KMS-11 (cell line): ENCODE data around the gene MYT1.

Source experiments
- H2AFZ ChIP-seq: fragments of 200-600 bp; sonication (generic); 2 replicates; pipeline ENCODE4 v1.6.1; 2016; ENCODE audit warnings: antibody characterized with exemption, mixed run types, low read depth
- H3K27ac ChIP-seq: fragments of 200-600 bp; sonication (generic); 2 replicates; pipeline ENCODE4 v1.6.1; 2016; ENCODE audit warnings: mild to moderate bottlenecking, mixed run types
- H3K27me3 ChIP-seq: fragments of 200-600 bp; sonication (generic); 2 replicates; pipeline ENCODE4 v1.6.1; 2017; ENCODE audit warnings: mild to moderate bottlenecking, low read depth, mixed run types, moderate library complexity; ENCODE audit not compliant: insufficient read depth
- H3K36me3 ChIP-seq: fragments of 200-600 bp; sonication (generic); 2 replicates; pipeline ENCODE4 v1.6.1; 2017; ENCODE audit warnings: mild to moderate bottlenecking, mixed run types; ENCODE audit not compliant: insufficient read depth
- H3K4me1 ChIP-seq: fragments of 200-600 bp; sonication (generic); 2 replicates; pipeline ENCODE4 v1.6.1; 2016; ENCODE audit warnings: mild to moderate bottlenecking, low read depth, mixed run types; ENCODE audit not compliant: poor library complexity, severe bottlenecking
- H3K4me2 ChIP-seq: fragments of 200-600 bp; sonication (generic); 2 replicates; pipeline ENCODE4 v1.7.0; 2016; ENCODE audit warnings: mild to moderate bottlenecking, mixed run types
- H3K4me3 ChIP-seq: fragments of 200-600 bp; sonication (generic); IDR thresholded peaks from 2 replicates; pipeline ENCODE4 v1.6.1; 2017; ENCODE audit warnings: low read depth, low read length, mixed read lengths; ENCODE audit not compliant: insufficient read depth
- H3K79me2 ChIP-seq: fragments of 200-600 bp; sonication (generic); 2 replicates; pipeline ENCODE4 v1.6.1; 2016; ENCODE audit warnings: low read depth, mixed run types; ENCODE audit not compliant: insufficient read depth
- H3K9ac ChIP-seq: fragments of 200-600 bp; sonication (generic); 2 replicates; pipeline ENCODE4 v1.6.1; 2016; ENCODE audit warnings: mild to moderate bottlenecking, mixed run types
- H4K20me1 ChIP-seq: fragments of 200-600 bp; sonication (generic); 2 replicates; pipeline ENCODE4 v1.6.1; 2016; ENCODE audit warnings: mild to moderate bottlenecking, mixed run types; ENCODE audit not compliant: insufficient read depth
- TF ChIP-seq, protein P1 (sequence below): fragments of 200-600 bp; sonication (generic); conservative IDR thresholded peaks from 2 replicates; pipeline ENCODE4 v1.6.1; 2017; ENCODE audit warnings: low read depth, mild to moderate bottlenecking, antibody characterized with exemption, low read length, moderate library complexity, mixed read lengths

The MYT1 gene

DNA sequence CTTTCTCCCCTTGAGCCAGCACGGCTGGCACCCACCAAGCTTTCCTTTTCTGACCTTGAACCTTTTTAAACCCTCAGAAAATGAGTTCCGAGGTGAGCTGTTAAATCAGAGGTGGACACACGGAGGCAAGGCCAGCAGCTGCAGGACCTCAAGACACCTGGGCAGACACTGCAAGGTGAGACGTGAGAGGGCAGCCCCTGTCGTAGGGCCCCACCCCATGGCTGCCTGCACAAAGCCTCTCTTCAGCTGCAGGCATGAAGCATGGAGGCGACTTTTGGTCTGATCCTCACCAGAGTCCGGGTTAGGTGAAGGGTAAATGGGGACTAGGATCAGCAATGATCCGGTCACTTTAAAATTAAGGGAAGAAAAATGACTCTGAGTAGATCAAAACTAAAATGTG is 25.7 kb downstream of the MYT1 start:
- no peak overlapping the region for H3K4me2 ChIP-seq
- no peaks in the 10 kb centered on the region for H3K36me3 ChIP-seq
- no peaks in the 10 kb centered on the region for H3K4me1 ChIP-seq
- H3K79me2 ChIP-seq, result no peaks in the 10 kb centered on the region
- H3K27me3 ChIP-seq, result peaks cover 98% of the 10 kb centered on the region
- H3K4me3 ChIP-seq, result no peak overlapping the region
- no peak overlapping the region for H3K9ac ChIP-seq
- no peak overlapping the region for H2AFZ ChIP-seq
- H4K20me1 ChIP-seq, result no peaks in the 10 kb centered on the region
- TF ChIP-seq, protein P1, sequence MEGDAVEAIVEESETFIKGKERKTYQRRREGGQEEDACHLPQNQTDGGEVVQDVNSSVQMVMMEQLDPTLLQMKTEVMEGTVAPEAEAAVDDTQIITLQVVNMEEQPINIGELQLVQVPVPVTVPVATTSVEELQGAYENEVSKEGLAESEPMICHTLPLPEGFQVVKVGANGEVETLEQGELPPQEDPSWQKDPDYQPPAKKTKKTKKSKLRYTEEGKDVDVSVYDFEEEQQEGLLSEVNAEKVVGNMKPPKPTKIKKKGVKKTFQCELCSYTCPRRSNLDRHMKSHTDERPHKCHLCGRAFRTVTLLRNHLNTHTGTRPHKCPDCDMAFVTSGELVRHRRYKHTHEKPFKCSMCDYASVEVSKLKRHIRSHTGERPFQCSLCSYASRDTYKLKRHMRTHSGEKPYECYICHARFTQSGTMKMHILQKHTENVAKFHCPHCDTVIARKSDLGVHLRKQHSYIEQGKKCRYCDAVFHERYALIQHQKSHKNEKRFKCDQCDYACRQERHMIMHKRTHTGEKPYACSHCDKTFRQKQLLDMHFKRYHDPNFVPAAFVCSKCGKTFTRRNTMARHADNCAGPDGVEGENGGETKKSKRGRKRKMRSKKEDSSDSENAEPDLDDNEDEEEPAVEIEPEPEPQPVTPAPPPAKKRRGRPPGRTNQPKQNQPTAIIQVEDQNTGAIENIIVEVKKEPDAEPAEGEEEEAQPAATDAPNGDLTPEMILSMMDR, result no peak
- no peak overlapping the region for H3K27ac ChIP-seq

DNA sequence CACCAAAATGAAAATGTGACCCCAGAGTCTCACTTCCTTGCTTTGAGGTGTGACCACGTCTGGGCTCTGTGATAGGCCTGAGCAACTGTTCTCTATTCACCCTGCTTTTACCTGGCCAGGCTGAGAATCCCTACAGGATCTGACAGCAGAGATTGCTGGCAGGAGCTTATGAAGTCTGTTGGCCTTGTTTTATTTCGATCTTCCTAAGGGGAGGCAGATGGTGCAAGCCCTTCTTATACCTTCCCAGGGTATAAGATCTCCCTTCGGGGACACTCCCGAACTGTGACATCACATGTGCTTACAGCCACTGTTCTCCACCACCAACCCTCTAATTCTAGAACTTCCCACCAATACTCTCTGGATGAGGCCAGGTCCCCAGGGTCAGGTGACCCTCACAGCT is 26.8 kb downstream of the MYT1 start:
- H3K4me2 ChIP-seq, result no peak overlapping the region
- TF ChIP-seq, protein P1, result no peak
- no peak overlapping the region for H3K4me3 ChIP-seq
- H3K36me3 ChIP-seq, result no peaks in the 10 kb centered on the region
- no peak overlapping the region for H3K27ac ChIP-seq
- no peaks in the 10 kb centered on the region for H4K20me1 ChIP-seq
- H3K9ac ChIP-seq, result no peak overlapping the region
- H2AFZ ChIP-seq, result no peak overlapping the region
- peaks cover 97% of the 10 kb centered on the region for H3K27me3 ChIP-seq
- H3K79me2 ChIP-seq, result no peaks in the 10 kb centered on the region
- H3K4me1 ChIP-seq, result no peaks in the 10 kb centered on the region

DNA sequence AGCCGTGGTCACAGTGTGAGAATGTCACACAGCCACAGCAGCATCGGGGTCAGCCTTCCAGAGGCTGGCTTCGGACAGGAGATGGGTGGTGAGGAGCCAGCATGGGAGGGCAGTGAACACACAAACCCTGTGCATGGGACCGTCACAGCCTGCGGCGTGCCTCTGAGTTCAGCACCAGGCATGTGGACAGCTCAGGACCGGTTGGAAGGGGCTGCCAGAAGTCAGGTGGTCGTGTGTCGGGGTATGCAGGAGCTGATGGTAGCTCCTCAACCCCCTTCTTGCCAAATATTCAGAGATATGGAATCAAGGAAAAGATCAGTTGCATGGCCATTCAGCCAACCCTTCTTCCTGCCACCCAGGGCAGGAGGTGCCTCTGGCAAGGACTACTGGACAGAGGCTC is 28.2 kb downstream of the MYT1 start:
- Histone ChIP-seq H3K36me3 (no peaks in the 10 kb centered on the region), H3K4me3 (no peak overlapping the region), H3K4me1 (no peaks in the 10 kb centered on the region), H4K20me1 (no peaks in the 10 kb centered on the region), H3K9ac (no peak overlapping the region), H3K27ac (no peak overlapping the region), H2AFZ (no peak overlapping the region), H3K27me3 (peaks cover 97% of the 10 kb centered on the region), H3K79me2 (no peaks in the 10 kb centered on the region), H3K4me2 (no peak overlapping the region)
- TF ChIP-seq, protein P1, result no peak

- no peak overlapping the region for H3K4me2 ChIP-seq
- no peak overlapping the region for H2AFZ ChIP-seq
- H3K27me3 ChIP-seq, result peaks cover 95% of the 10 kb centered on the region
- H3K36me3 ChIP-seq, result no peaks in the 10 kb centered on the region
- H3K79me2 ChIP-seq, result no peaks in the 10 kb centered on the region
- no peak overlapping the region for H3K9ac ChIP-seq
- H3K27ac ChIP-seq, result no peak overlapping the region
- TF ChIP-seq, protein P1, result no peak
- no peaks in the 10 kb centered on the region for H3K4me1 ChIP-seq
- H4K20me1 ChIP-seq, result no peaks in the 10 kb centered on the region
- H3K4me3 ChIP-seq, result no peak overlapping the region
These were observed 28.8 kb downstream of the MYT1 start for GRCh38 chr20:64193058-64193457.
